Suprapubic skin (tissue), 4 donors: ENCODE results near the gene NFKBIE. TPM values are rescaled to one million over a fixed set of nuclear protein-coding genes. Genes with fewer than 3 reads are reported as not detected.

ENCODE experiments used
- DNase-seq, 2 donors: peaks; one replicate each; pipeline ENCODE4 v3.0.0-alpha.2; 2019; ENCODE audit warnings: low spot score in 2 of 2
- H3K27ac ChIP-seq: fragments of 200-600 bp; sonication (generic); one replicate; pipeline ENCODE4 v1.5.1; 2019
- H3K27me3 ChIP-seq: fragments of 200-600 bp; sonication (generic); one replicate; pipeline ENCODE4 v1.5.1; 2019
- H3K36me3 ChIP-seq: fragments of 200-600 bp; sonication (generic); one replicate; pipeline ENCODE4 v1.5.1; 2019
- H3K4me1 ChIP-seq: fragments of 200-600 bp; sonication (generic); one replicate; pipeline ENCODE4 v1.5.1; 2019
- H3K4me3 ChIP-seq: fragments of 200-600 bp; sonication (generic); one replicate; pipeline ENCODE4 v1.5.1; 2019; ENCODE audit warnings: mild to moderate bottlenecking
- H3K9me3 ChIP-seq: fragments of 200-600 bp; sonication (generic); one replicate; pipeline ENCODE4 v1.5.1; 2019
- EP300 ChIP-seq: sonication (generic); formaldehyde crosslinking; IDR thresholded peaks from one replicate; pipeline ENCODE4 v1.6.1; 2017; ENCODE audit warnings: antibody characterized with exemption
- POLR2A ChIP-seq, 2 donors: fragments of 450-650 bp; IDR thresholded peaks; one replicate each; pipeline ENCODE4 v1.6.1; 2017; ENCODE audit warnings: antibody characterized with exemption in 2 of 2, mild to moderate bottlenecking in 2 of 2, moderate library complexity in 2 of 2
- POLR2AphosphoS5 ChIP-seq, 3 donors: sonication (generic); formaldehyde crosslinking; IDR thresholded peaks; one replicate each; pipeline ENCODE4 v1.6.1; 2017; ENCODE audit warnings: antibody characterized with exemption in 3 of 3
- WGBS: methylation state at CpG from one replicate; pipeline ENCODE4 v1.1.5; 2018; 5-methylcytosine and 5-hydroxymethylcytosine counted together
- total RNA-seq, 4 donors: library from RNA; depleted of rRNA; stranded (reverse); fragments of >200 nt; gene quantifications; one replicate each; pipeline ENCODE4 v1.1.0, GENCODE V29; 2016
- TF ChIP-seq, protein P1 (sequence below), 2 donors: fragments of 200-600 bp in 1 of 2; fragments of 450-650 bp in 1 of 2; sonication (generic) in 1 of 2; IDR thresholded peaks; one replicate each; pipeline ENCODE4 v1.5.1; 2016 to 2019; ENCODE audit warnings: antibody characterized with exemption in 2 of 2, mild to moderate bottlenecking in 1 of 2, moderate library complexity in 1 of 2

NFKBIE gene
- total RNA-seq, 4 donors from 2014 or later, result 12.9 to 25.0 (median 16.1) TPM

DNA sequence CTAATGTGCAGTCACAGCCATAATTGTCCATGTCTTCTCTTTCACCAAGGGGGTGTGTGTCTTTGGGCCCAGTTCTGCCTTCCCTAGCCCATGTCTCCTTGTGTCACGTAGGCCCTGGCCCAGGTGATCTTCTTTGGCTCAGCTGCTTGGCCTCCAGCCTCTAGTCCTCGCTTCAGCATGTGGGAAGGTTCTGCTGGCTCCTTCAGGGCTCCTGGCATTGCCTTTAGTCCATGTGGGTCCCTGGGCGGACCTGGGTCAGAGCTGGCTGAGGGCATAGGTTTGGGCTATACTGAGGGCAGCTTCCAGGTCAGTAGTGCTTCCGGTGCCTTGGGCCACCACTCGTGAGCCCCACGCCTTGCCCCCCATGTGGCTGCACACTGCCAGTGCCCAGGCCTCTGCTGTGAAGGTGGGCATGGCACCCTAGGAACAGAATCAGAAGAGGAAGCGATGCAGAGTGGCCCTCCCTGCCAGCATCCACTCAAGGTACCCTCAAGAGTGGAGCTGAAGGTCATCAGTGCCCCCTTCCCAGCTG, 35.0 kb upstream of the NFKBIE start:
- no peak for DNase-seq
- Histone ChIP-seq H3K27me3 (peaks cover 23% of the 10 kb centered on the region), H3K36me3 (peaks cover 54% of the 10 kb centered on the region), H3K4me3 (no peak overlapping the region), H3K27ac (no peak overlapping the region), H3K9me3 (no peaks in the 10 kb centered on the region), H3K4me1 (peaks cover 14% of the 10 kb centered on the region)
- TF ChIP-seq, protein P1, sequence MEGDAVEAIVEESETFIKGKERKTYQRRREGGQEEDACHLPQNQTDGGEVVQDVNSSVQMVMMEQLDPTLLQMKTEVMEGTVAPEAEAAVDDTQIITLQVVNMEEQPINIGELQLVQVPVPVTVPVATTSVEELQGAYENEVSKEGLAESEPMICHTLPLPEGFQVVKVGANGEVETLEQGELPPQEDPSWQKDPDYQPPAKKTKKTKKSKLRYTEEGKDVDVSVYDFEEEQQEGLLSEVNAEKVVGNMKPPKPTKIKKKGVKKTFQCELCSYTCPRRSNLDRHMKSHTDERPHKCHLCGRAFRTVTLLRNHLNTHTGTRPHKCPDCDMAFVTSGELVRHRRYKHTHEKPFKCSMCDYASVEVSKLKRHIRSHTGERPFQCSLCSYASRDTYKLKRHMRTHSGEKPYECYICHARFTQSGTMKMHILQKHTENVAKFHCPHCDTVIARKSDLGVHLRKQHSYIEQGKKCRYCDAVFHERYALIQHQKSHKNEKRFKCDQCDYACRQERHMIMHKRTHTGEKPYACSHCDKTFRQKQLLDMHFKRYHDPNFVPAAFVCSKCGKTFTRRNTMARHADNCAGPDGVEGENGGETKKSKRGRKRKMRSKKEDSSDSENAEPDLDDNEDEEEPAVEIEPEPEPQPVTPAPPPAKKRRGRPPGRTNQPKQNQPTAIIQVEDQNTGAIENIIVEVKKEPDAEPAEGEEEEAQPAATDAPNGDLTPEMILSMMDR (IDR thresholded peaks at IDR 0.05), result no peak
- TF ChIP-seq EP300, result no peak
- no peak for TF ChIP-seq POLR2A (IDR thresholded peaks at IDR 0.05)
- TF ChIP-seq POLR2AphosphoS5 (IDR thresholded peaks at IDR 0.05), result no peak
- 40% methylated on average over 2 of the region's 7 CpGs for WGBS

DNA sequence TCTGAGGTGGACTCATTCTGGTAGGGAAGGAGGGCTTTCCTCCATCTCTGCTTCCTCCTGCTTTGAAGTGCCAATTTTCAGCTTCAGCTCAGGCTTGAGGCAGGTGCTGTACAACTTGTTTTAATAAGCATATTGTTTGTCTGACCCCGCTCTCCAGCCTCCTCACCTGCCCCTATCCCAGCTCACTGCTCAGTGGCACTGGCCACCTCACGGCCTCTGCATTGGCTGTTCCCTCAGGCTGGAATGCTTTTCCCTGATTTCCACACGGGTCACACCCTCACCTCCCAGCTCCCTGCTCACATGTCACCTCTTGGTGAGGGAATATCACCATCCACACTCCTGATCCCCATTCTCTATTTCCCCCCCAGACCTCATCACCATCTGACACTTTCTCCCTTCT, 33.5 kb upstream of the NFKBIE start:
- Histone ChIP-seq H3K36me3 (peaks cover 39% of the 10 kb centered on the region), H3K4me1 (peaks cover 14% of the 10 kb centered on the region), H3K9me3 (no peaks in the 10 kb centered on the region), H3K27me3 (peaks cover 37% of the 10 kb centered on the region), H3K4me3 (no peak overlapping the region), H3K27ac (no peak overlapping the region)
- 77% methylated on average over 3 of the region's 3 CpGs for WGBS
- DNase-seq, result no peak
- TF ChIP-seq POLR2AphosphoS5 (IDR thresholded peaks at IDR 0.05) (no peak), EP300 (no peak), POLR2A (IDR thresholded peaks at IDR 0.05) (no peak)
- TF ChIP-seq, protein P1 (IDR thresholded peaks at IDR 0.05), result no peak

DNA sequence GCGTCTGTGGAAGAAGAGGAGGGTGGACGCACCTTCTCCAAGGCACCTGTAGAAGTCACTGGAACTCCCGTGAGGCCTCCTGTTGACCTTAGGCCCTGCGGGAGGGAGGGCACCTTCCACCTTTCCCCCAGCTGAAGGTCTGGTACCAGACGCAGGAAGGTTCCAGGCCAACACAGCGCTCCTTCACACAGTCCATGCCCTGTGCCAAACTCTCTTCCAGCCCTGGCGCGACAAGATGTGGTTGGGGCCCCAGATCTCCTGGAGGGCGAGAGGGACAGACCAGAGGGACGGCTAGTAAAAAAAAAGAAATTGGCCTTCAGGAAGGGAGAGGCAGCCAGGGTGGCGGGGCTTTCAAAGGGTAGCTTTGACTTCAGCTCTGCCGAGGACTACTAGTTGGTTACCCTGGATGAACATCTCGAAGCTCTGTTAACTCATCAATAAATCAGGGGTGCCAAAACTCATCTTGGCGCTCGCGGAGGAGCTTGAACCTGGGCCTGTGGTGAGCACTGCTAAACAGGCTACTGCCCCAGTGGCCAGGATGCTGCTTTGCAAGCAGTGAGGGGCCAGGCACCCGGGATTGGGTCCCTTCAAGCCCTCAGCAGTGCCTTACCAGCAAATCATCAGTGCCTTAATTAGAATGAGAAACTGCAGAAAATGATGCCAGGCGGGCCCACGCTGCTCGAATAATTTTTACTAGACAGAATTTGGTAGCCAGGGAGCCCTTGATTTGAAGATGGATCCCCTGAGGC, 32.9 kb upstream of the NFKBIE start:
- WGBS, result 38% methylated on average over 17 of the region's 20 CpGs

DNA sequence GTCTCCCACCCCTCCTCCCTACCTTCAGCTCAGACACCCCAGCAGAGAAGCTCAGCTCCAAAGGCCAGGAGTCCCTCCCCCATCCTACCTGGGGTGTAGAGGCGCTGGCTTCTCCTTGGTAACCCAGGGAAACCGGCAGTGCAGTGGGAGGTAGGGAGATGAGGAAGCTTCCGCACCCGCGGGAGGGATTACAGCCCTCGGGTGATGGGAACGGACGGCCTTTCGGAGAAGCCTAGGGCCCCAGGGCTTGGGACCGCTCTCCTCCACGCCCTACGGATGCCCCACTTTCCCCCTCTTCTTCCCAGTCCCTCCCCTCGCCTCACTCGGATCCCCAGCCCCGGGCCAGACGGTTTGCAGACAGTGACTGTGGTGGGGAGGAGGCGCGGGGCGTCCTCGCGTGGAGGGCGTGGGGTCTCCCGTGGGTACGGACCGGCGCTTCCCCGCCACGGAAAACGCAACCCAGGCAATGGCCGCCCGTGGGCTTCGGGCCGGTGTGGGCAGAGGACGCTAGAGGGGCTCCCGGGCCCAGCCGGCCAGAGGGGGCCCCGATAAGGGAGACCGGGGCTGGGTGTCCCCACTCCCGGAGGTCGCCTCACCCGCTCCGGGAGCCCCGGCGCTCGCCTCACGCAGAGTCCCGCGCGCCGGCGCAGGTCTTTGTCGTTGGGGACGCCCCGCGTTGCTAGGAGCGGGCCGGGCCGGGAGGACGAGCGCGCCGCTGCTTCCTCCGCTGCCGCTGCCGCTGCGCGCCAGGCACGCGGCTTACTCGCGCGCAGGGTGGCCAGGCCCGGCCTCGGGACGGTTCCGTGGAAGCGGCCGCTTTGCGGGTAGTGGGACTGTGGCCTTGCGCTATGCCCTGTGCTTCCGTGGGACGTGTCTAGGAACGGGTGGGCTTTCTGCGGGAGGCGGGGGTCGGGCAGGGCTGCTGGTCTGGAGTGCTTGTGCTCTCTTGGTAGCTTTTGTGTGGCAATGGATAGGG, 32.0 kb upstream of the NFKBIE start:
- Histone ChIP-seq H3K9me3 (no peaks in the 10 kb centered on the region), H3K4me3 (peak overlapping the region; percentile 50), H3K27ac (no peak overlapping the region), H3K27me3 (peaks cover 48% of the 10 kb centered on the region), H3K36me3 (peaks cover 24% of the 10 kb centered on the region), H3K4me1 (peaks cover 14% of the 10 kb centered on the region)
- 0% methylated on average over 18 of the region's 86 CpGs for WGBS
- TF ChIP-seq POLR2AphosphoS5 (IDR thresholded peaks at IDR 0.05), result no peak
- no peak for TF ChIP-seq EP300
- no peak for TF ChIP-seq POLR2A (IDR thresholded peaks at IDR 0.05)
- TF ChIP-seq, protein P1 (IDR thresholded peaks at IDR 0.05), result no peak
- no peak for DNase-seq

More for the DNA sequence above, 32.9 kb upstream of the NFKBIE start:
- TF ChIP-seq POLR2AphosphoS5 (IDR thresholded peaks at IDR 0.05) (no peak), EP300 (no peak), POLR2A (IDR thresholded peaks at IDR 0.05) (no peak)
- TF ChIP-seq, protein P1 (IDR thresholded peaks at IDR 0.05), result no peak
- Histone ChIP-seq H3K36me3 (peaks cover 32% of the 10 kb centered on the region), H3K27ac (no peak overlapping the region), H3K27me3 (peaks cover 42% of the 10 kb centered on the region), H3K4me1 (peaks cover 14% of the 10 kb centered on the region), H3K4me3 (peak overlapping the region; percentile 50), H3K9me3 (no peaks in the 10 kb centered on the region)
- DNase-seq, result no peak
